Vagina (tissue), 2 donors: Measurements from ENCODE around the gene ABLIM1.

ENCODE experiments used
- CTCF ChIP-seq, 3 experiments: fragments of 450-650 bp in 2 of 3; fragments of 200-600 bp in 1 of 3; sonication (generic) in 1 of 3; IDR thresholded peaks; one replicate each; pipeline ENCODE4 v1.5.1; 2017 to 2019; ENCODE audit warnings: antibody characterized with exemption in 3 of 3, mild to moderate bottlenecking in 2 of 3, moderate library complexity in 2 of 3
- POLR2A ChIP-seq, 2 donors: fragments of 450-650 bp; IDR thresholded peaks; one replicate each; pipeline ENCODE4 v1.6.1; 2017; ENCODE audit warnings: antibody characterized with exemption in 2 of 2, mild to moderate bottlenecking in 2 of 2, moderate library complexity in 2 of 2

- no peak for TF ChIP-seq POLR2A (IDR thresholded peaks at IDR 0.05)
- no peak for TF ChIP-seq CTCF (IDR thresholded peaks at IDR 0.05)
These were observed 116.3 kb downstream of the ABLIM1 start for GRCh38 chr10:114541797-114542160.
